Stromal cell of bone marrow (primary cell): ENCODE data around the gene TUBA4A.

Experiments used
- DNase-seq: peaks from one replicate; pipeline ENCODE4 v3.0.0-alpha.2; 2012; ENCODE audit warnings: low read depth

Gene TUBA4A

DNA sequence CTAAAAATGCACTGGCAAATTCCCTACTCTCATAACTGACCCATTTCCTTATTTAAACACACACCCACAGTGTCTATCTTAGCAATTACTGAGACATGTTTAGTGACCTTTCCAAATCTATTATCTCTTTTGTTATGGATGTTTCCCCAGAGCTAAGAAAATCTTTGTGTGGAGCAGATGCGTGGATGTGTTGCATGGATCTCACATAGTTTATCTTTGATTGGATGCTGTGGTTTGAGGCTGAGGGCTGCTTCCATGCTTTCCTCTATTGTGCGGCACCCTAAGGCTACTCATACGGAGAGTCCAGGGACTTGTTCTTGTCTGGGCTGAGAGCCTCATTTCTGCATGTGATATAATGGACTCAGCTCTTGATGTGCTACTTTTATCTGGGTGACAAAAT lies 19.4 kb downstream of the TUBA4A start:
- no peak for DNase-seq

DNA sequence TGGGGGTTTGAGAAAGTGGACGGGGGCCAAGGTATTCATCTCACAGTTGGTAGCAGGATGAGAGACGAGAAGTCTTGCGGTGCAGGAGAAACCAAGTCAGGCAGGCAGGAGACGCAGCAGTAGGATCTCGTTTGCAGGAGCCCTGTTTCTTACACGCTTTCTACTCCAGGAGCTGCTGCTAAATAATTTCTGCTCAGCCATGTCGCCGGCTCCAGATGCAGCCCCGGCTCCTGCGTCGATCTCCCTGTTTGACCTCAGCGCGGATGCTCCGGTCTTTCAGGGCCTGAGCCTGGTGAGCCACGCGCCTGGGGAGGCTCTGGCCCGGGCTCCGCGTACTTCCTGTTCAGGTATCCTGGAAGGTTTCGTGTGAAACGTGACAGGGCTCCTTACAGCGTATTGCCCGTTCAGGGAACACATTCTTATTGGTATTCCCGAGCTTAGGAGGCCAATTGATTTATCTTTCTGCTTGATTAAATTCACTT lies 23.6 kb downstream of the TUBA4A start:
- DNase-seq, result no peak

DNA sequence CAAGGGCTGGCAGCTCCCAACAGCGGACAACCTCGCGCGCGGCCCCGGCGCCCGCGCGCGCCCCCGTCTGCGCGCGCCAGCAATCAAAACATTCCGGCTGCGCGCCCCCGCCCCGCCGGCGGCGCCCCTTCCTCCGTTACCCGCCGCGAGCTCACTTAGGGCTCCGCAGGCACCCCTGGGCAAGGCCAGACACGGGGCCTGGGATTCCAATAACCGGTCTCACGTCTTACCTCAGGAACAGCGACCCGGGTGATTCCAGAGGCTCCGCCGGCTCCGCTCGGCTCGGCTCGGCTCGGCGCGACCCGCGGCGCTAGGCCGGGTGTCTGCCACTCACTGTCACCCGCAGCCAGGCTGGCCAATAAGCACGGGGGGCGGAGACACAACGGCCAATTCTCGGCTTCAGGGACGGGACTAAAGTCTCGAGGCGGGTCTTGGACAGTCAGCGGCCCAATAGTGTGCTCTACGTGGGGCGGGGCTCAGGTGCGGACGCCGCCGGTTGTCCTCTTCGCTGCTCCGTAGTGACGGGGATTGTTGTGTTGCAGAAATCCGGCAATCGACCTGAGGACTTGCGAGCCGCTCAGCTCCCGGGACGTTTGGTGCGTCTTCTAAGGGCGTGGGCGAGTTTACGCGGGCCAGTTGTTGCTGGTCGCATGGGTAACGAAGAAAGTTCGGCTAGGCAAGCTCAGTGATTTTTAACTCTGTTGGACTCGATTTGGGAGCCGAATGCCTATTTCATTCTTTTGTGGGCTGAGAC lies 24.2 kb downstream of the TUBA4A start, which contains the start of the genes ANKZF1 and ATG9A:
Gene ANKZF1, plus strand, starts transcription at position 502 of the 754 bp plus-strand sequence. CDS start 452 bp downstream, outside the sequence.
Gene ATG9A, minus strand, starts transcription at position 332 of the 754 bp plus-strand sequence. CDS start 1,612 bp downstream, outside the sequence.
- peak; percentile 99 for DNase-seq

DNA sequence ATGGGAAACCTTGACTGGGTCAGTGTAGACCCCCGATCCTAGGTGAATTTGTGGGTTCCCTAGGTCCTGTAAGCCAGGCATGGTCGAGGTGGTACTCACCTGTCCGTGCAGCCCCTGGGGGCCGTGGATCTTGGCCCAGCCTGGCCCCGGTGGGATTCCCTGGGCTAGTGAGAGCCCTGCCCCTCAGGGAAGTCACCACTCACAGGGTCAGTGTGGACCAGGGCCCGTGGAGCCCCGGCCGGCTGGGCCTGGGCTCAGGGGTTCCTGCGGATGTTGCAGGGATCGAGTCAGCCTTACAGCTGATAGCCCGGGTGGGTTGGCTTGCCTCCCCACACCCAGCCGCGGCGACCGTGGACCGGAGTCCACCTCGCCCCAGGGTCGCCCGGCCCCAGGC lies 24.8 kb downstream of the TUBA4A start:
- DNase-seq, result no peak

DNA sequence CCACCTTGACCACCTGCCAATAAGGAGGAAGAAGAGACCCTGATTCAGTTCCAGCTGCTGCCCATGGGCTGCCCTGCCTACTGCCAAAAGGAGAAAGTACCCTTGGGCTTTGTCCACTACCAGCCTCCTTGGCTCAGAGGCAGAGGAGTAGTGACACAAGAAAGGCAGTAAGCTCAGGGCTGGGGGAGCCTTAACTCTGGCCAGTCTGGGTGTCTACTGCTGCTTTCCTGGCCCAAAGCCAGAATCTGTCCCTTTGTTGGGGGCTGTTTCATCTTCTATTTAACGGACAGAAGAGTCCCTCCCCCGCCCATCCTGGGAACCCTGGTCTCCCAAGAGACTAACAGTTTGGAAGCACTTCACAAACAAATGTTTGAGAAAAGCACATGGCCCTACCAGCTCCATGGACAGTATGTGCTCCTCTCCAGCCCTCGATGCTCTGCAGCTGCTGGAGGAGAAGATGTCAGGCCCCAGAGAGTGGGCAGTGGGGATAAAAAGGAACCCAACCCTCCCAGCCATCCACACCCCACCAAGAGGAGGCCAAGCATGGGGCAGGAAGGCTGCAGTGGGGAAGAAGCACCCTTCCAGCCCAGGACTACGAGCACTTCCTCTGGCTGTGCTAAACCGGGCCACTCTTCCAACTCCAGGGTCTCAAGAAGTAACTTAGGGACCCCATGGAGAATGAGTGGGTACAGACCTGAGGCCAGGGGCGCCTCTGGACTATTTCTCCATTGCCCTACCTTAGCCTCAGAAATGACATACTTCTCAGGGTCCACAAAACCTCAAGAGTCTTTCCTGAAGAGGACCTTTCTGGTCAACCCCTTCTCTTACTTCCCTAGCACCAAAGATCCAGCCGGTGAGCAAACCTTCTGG lies 25.4 kb downstream of the TUBA4A start:
- no peak for DNase-seq

DNA sequence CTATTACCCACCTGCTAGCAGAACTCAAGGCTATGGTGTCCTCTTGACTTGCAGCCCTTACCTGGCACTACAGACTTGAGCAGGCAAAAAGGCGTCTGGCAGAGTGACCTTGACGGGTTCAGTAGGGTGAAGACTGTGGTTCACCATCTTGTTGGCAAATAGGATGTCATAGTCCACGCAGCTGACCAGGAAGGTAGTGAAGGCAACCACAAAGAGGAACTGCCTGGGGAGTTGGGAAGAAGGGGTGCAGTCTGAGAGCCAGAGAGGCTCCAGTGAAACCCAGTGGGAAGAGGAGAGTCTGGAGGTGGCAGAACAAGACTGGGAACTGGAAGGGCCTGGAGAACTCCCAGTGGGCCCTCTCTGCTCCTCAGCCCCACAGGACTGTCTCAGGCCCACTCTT lies 28.4 kb downstream of the TUBA4A start:
- no peak for DNase-seq

DNA sequence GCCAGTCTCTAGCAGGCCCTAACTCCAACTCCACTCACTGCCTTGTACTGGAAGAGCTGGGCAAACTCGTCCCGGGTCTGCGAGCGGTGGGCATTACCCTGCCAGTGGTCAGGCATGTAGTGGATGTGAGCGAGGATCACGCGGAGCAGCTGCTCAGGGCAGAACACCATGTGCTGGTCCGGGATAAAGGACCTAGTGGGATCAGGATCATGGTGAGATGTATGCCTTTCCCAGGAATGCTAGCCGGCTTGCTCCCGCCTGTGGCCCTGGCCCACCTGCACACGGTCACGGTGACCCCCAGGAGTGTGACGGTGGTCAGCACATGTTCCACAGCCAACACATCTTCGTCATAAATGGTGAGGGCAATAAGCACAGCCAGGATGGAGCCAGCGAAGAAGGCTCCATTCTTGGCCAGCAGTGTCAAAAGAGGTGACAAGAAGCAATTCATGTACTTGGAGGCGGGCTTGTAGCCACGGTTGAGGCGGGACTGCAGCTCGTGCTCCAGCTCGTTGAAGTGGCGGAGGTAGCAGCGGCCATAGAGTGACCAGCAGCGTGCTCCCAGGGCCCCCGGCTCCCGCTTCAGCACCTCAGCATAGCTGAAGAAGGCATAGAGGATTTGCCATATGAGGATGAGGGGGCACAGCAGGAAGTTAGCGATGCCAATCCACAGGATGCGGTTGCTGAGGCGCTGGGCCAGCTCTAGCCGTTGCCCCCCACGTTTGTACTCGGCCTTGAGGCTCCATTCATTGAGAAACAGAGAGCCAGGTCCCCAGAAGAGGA lies 29.7 kb downstream of the TUBA4A start:
- no peak for DNase-seq

DNA sequence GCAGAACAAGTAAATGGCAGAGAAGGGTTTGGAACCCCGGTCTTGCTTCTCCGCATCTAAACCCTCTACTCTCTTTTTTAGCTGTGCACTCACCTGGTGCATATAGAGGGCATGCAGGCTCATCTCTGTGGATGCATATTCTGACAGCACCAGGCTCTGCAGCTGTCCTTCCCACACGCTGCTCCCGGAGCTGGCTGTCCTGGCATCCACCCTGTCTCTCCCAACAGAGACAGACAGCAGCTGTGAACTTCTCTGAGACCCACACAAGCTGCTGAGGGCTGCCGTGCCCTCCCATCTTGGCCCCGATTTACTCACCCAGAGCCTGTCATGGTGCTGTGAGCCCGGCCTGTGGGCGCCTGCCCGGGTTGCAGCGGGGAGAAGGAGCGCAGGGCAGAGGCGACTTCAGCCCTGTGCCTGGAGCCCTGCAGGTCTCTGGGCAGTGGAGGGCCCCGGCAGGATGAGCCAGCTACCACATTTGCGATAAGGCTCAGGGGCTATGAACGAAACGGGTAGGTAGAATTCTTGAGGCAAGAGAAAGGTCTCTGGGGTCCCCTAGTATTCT lies 31.7 kb downstream of the TUBA4A start:
- no peak for DNase-seq

DNA sequence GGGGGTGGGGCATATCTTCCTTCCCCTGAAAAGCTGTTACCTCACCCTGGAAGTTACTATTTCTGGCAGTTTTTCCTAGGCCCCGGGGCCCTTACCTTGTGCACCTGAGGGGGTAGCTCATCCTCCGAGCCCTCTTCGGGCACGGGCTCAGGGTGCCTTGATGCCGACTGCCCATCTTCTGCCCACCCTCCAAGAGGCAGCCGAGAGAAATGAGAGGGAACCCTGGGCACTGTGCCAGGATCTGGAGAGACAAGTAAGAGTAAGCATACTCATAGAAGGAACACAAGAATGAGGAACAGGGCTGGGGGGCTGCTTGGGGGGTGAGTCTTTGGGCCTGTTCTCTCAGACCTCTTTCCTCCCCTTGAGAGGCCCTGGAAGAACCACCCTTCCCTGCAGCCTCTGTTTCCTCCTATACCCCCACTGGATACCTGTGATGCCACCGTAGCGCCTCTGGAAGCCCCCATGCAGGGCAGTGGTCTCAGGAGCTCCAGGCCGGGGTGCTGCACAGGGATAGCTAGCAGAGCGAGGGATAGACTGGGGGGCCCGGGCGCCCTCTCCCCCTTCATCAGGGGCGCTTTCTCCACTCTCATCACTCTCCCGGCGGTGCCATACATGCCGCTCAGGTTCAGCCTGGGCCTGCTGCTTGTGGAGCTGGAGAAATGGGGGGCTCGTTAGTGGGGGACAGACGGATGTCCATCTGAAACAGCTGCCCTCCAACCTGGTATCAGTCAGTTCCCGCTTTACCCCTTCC lies 32.9 kb downstream of the TUBA4A start:
- no peak for DNase-seq

DNA sequence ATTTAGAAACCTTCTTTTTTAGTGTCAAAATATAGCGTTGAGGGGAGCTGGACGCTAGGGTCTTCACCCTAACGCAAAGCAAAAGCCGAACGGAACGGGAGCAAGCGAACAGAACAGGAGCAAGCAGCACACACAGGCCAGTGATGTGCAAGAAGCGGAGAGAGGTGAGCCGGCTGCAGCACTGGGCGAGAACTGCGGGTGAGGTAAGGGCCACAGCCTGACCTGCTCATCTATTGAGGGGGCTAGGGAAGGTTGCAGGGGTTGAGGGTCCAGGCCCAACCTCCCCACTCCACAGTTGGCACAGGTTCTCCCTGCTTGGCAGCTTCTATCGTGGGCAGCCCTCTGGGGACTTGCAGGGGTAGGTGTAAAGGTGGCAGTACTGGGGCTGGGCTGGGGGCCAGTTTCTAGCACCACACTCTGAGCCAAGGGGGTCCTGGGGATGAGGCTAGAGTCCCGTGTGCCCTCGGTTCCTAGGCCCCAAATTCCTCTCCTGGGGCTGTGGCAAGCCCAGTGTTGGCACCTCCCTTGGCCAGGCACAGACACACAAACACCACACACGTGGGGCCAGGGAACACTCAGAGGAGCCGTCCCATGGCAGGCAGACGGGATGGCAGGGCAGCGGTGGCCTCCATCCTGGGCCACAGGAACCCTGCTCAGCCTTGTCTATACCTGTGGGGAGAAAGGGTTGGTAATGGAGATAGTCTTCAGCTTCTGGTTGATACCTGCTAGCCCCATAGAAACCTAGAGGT lies 33.8 kb downstream of the TUBA4A start:
- DNase-seq, result no peak

DNA sequence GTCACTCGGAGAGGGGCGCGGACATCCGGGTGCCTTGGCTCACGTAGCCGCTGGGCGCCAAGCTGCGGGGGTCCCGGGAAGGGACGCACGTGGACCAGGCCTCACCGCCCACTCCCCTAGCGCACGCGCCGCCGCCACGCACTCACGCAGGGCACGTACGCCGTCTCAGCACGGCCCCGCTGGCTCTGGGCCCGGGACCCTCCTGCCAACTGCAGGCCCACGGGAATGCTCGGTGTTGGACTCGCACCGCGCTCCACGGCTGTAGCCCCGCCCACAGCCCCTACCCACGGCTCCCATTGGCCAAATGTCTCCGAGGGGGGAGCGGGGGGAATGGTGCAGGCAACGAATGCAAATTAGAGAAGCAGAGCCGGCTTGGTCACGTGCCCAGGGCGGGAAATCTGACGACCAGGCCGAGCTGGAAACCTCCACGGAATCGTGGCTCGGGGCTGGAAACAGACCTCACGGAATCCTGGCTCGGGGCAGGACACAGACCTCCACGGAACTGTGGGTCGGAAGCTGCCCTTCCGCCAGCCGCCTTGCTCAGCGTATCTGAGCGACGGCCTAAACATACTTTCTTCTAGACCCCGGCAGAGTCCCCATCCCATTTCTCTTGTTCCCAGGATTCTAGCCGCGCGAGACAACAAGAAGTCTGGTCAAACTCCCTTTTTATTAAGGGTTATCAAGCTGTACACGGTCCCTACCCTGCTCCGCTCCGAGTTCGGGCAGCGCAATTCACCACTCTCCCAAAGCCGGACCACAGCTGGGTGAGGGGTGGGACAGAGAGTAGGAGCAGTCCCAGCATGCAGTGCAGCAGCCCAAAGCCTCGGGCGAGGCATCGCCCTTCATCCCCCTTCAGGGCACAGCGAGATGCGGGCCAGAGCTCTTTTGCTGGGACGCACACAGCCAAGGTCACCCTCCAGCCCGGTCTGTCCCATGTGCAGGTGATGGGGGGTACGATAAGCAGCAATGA lies 34.7 kb downstream of the TUBA4A start, which contains the start of gene ABCB6:
Gene ABCB6, minus strand, starts transcription at position 227 of the 970 bp plus-strand sequence. CDS start 285 bp downstream, outside the sequence.
- peak; percentile 95 for DNase-seq

DNA sequence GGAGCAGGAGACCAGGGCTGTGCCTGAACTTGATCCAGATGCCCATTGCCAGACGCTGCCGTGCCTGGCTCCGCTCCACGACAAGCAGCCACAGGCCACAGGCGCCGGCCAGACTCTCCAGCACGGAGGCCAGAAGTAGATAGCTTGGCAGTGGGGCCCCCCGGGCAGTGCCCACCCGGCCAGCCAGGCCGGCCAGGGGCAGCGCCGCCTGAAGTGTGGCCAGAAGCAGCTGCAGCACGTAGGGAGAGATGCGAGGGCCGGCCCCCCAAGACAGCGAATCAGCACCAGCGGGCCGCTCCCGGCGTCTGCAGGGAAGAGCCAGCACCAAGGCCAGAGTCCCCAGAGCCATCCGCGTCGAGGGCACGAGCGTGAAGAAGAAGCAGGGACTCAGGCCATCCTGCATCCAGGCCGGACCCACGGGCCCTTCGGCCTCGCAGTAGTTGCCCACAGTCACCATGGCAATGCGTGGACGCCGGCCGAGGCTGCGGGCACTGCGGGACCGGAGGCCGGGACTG lies 35.4 kb downstream of the TUBA4A start:
- peak; percentile 50 for DNase-seq

DNA sequence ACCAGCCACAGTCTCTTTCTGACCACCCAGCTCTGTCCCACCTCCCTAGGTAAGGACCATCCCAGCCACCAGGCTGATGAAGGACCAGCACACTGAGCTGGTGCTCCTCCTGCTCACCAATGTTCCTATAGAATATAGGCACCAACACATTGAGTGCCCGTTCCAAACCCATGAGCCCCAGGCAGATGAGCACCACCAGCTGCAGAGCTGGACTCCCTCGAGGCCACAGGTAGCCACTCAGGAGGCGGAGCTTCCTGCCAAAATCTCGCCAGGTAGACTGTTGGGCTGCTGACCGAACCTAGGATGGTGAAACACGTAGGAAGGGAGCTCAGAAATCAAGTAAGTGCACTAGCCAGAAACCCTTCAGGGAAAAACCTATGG lies 37.2 kb downstream of the TUBA4A start:
- no peak for DNase-seq

DNA sequence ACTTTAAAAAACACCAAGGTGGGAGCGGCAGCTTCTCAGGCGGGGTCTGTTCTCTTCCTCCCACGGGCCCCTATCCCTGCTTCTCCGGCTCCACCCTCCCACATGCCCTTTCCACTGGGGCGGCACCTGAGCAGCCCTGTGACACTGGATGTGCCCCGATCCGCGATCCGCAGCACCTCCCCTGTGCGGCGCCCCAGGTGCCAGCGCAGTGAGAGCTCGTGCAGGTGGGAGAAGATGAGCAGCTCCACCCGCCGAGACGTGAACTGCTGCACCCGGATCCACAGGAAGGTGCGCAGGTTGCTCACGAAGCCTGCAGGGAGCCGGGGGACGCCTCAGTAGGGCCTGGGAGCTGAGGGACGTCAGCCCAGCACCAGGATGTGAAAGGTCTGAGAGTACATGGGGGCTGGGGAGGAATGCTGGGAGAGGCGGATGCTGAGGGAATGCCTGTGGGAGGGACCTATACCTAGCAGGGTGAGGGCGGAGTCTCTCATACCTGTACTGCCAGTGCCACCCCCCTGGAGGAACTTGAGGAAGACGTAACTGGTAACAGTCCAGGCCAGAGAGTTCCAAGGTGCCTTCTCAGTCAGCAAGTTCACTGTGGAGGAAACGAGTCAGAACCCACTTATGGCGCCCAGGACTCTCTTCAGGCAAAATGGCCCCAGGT lies 37.7 kb downstream of the TUBA4A start:
- no peak for DNase-seq

DNA sequence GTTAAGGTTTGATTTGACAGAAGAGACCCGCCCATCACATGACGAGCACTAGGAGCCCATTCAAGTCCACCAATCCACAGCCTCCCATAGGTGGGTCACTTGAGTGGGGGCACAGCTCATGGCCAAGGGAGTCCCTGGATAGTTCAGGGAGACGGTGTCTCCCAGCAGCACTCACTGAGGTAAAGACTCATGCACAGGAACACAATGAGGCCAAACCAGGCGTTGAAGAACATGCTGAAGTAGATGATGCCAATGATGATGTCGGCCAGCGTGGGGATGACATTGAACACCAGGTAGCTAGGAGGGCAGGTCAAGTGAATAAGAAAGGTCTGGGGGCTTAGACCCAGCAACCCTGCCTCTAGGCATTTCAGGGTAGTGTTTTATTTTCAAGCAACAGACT lies 38.9 kb downstream of the TUBA4A start:
- no peak for DNase-seq

DNA sequence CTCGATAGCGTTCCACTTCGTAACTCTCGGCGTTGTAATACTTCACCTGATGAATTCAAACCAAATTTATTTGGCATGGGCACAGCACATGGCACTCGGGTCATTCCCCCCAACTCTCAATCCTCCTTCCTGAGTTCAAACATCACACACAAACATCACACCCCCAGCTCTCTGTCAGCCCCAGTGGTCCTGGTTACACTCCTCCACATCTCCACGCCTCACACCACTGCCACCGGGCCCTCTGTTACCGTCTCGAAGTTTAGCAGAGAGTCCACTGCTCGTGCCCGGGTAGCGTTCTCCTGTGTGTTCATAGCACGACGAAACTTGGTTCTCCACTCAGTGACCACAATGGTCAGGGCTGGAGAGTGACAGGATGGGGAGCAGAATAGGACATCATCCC lies 39.6 kb downstream of the TUBA4A start:
- DNase-seq, result no peak

DNA sequence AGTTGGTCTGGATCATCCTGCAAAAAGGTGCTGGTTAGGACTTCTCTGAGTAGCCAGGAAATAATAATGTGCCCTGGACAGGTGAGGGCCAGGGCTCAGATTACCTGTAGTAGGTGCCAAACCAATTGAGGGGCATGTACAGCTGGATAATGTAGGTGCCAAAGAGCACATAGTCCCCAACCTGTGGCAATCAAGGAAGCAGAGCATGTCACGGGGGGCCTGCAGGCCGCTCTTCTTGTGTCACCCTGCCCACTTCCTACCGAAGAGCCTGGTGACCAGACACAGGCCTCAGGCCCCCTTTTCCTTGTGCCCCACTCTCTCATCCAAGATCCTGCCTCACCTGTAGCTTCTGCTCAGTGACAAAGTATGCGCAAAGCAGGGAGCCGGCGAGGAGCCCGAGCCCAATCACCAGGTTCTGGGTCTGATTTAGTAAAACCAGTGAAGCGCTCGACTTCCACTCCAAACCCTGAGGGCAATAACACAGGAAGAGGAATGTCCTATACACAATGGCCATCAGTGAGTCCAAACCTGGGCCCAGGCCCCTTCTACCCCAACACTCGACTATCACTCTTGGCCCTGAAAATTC lies 40.1 kb downstream of the TUBA4A start:
- DNase-seq, result no peak

DNA sequence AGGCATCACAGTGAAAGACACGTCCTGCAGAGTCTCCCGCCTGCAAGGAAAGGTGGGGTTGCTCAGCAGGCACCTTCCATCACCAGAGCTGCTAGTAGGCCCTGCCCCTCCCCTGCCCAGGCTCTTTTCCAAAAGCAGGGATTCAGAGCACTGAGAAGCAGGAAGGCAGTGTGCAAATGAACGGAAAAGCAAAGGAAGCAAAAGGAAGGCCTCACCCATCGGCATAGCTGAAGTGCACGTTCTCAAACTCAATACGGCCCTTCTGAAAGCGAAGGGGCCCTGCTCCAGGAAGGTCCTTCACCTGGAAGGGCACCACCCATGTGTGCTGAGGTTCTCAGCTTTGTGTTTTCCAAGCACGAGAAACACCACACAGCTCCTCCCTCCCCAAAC lies 40.7 kb downstream of the TUBA4A start:
- DNase-seq, result no peak
